NB4 (cell line): ENCODE data around the gene RARRES2.

ENCODE experiments used
- DNase-seq: peaks from one replicate; pipeline ENCODE4 v3.0.0; 2010; ENCODE audit warnings: low read depth
- H3K4me3 ChIP-seq: one replicate; pipeline ENCODE4 v1.5.1; 2011; ENCODE audit warnings: mild to moderate bottlenecking, low read depth, low read length, moderate library complexity
- MAX ChIP-seq: IDR thresholded peaks from 2 replicates; pipeline ENCODE4 v1.6.1; 2011; ENCODE audit warnings: low read depth, low read length
- MYC ChIP-seq: IDR thresholded peaks from 2 replicates; pipeline ENCODE4 v1.6.1; 2011; ENCODE audit warnings: low read depth, low read length
- POLR2A ChIP-seq: IDR thresholded peaks from 2 replicates; pipeline ENCODE4 v1.6.1; 2011; ENCODE audit warnings: mild to moderate bottlenecking; ENCODE audit not compliant: insufficient read length; ENCODE audit errors: extremely low read depth
- TF ChIP-seq, protein P1 (sequence below): IDR thresholded peaks from one replicate; pipeline ENCODE4 v1.5.1; 2012; ENCODE audit warnings: low read depth, low read length

RARRES2 gene

GRCh38 chr7:150361402-150361801 is 20.0 kb upstream of the RARRES2 start:
- no peak overlapping the region for H3K4me3 ChIP-seq
- DNase-seq = no peak
- TF ChIP-seq, protein P1, sequence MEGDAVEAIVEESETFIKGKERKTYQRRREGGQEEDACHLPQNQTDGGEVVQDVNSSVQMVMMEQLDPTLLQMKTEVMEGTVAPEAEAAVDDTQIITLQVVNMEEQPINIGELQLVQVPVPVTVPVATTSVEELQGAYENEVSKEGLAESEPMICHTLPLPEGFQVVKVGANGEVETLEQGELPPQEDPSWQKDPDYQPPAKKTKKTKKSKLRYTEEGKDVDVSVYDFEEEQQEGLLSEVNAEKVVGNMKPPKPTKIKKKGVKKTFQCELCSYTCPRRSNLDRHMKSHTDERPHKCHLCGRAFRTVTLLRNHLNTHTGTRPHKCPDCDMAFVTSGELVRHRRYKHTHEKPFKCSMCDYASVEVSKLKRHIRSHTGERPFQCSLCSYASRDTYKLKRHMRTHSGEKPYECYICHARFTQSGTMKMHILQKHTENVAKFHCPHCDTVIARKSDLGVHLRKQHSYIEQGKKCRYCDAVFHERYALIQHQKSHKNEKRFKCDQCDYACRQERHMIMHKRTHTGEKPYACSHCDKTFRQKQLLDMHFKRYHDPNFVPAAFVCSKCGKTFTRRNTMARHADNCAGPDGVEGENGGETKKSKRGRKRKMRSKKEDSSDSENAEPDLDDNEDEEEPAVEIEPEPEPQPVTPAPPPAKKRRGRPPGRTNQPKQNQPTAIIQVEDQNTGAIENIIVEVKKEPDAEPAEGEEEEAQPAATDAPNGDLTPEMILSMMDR = no peak

- TF ChIP-seq, protein P1 = no peak
- no peak for TF ChIP-seq MYC
- no peak for TF ChIP-seq MAX
- no peak for TF ChIP-seq POLR2A
- no peak overlapping the region for H3K4me3 ChIP-seq
- DNase-seq = no peak
These were observed 19.1 kb upstream of the RARRES2 start for GRCh38 chr7:150360363-150361058.

DNA sequence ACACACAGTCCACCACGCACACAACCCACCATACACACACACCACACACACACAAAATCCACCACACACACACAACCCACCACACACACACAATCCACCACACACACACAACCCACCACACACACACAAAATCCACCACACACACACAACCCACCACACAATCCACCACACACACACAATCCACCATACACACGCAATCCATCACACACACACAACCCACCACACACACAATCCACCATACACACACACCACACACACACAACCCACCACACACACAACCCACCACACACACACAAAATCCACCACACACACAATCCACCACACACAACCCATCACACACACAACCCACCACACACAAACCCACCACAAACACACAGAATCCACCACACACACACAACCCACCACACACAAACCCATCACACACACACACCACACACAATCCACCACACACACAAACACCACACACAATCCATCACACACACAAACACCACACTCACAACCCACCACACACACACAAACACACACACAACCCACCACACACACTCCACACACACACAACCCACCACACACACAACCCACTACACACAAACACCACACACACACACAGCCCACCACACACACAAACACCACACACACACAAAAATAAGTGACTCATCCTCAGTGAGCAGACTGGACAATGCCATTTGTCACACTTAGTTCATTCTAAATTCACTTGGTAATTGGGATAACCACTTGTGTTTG is 18.4 kb upstream of the RARRES2 start:
- peak; percentile 16 for DNase-seq
- TF ChIP-seq, protein P1 = no peak
- no peak for TF ChIP-seq MYC
- no peak for TF ChIP-seq POLR2A
- no peak for TF ChIP-seq MAX
- no peak overlapping the region for H3K4me3 ChIP-seq

GRCh38 chr7:150358988-150359621 is 17.7 kb upstream of the RARRES2 start:
- H3K4me3 ChIP-seq = no peak overlapping the region
- TF ChIP-seq MYC = no peak
- no peak for TF ChIP-seq MAX
- TF ChIP-seq, protein P1 = no peak
- TF ChIP-seq POLR2A = no peak
- peak; percentile 18 for DNase-seq

DNA sequence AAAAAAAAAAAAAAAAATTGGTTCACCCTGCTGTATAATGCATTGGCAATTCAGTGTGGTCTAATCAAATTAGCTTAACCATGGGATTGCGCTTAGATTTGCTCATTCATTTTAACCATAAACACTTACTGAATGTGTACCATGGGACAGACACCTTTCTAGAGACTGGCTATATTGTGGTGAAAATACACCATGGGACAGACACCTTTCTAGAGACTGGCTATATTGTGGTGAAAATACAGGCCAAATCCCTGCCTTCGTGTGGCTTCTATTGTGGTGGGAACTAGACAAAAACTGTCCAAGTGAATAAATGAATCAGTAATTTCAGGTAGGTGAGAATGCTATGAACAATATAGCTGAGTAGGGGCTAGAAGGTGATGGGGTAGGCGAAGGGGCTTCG is 17.0 kb upstream of the RARRES2 start:
- DNase-seq = no peak
- no peak overlapping the region for H3K4me3 ChIP-seq
- TF ChIP-seq MAX (no peak), MYC (no peak), POLR2A (no peak)
- TF ChIP-seq, protein P1 = no peak
